Activated naive CD4-positive, alpha-beta T cell treated with anti-CD3 and anti-CD28 coated beads, Interleukin-2, amount 50 U/mL, for 24 hours (primary cell): ENCODE data around the gene DMAP1.

Source experiments
- H3K27ac Mint-ChIP-seq: one replicate; pipeline ENCODE4 v1.8.0; 2021; ENCODE audit warnings: mild to moderate bottlenecking, mixed read lengths
- H3K27me3 Mint-ChIP-seq: one replicate; pipeline ENCODE4 v1.8.0; 2021; ENCODE audit warnings: mixed read lengths
- H3K36me3 Mint-ChIP-seq: one replicate; pipeline ENCODE4 v1.8.0; 2021; ENCODE audit warnings: mixed read lengths
- H3K4me1 Mint-ChIP-seq: one replicate; pipeline ENCODE4 v1.8.0; 2021; ENCODE audit warnings: mixed read lengths
- H3K4me3 Mint-ChIP-seq: one replicate; pipeline ENCODE4 v1.8.0; 2021; ENCODE audit warnings: mild to moderate bottlenecking, mixed read lengths
- H3K9me3 Mint-ChIP-seq: one replicate; pipeline ENCODE4 v1.8.0; 2021; ENCODE audit warnings: mixed read lengths

DMAP1 gene

DNA sequence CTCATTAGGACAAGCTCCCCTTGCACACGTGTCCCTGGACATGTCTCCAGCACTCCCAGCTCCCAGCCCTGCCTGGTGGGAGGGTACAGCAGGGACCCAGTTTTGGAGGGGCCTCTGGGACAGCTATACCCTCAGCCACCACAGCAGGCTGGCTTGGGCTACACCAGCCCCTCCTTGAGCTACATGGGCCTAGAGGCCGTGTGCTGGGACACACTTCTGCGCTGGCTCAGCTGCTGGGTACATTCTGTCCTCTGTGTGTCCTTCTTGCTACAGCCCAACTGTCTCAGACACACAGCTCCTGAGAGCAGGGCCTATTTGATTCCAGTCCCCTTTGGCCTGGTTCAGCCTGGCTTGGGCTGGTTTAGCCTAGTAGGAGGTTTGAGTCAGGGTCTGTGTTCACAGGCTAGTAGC is 26.7 kb downstream of the DMAP1 start:
- no peaks in the 10 kb centered on the region for H3K27me3 Mint-ChIP-seq
- H3K9me3 Mint-ChIP-seq: no peaks in the 10 kb centered on the region
- H3K27ac Mint-ChIP-seq: no peak overlapping the region
- no peak overlapping the region for H3K4me3 Mint-ChIP-seq
- H3K4me1 Mint-ChIP-seq: peaks cover 19% of the 10 kb centered on the region
- H3K36me3 Mint-ChIP-seq: peaks cover 6% of the 10 kb centered on the region

GRCh38 chr1:44240802-44241671 is 27.8 kb downstream of the DMAP1 start:
- peaks cover 6% of the 10 kb centered on the region for H3K36me3 Mint-ChIP-seq
- H3K27ac Mint-ChIP-seq: no peak overlapping the region
- no peaks in the 10 kb centered on the region for H3K9me3 Mint-ChIP-seq
- H3K4me1 Mint-ChIP-seq: peaks cover 19% of the 10 kb centered on the region
- H3K27me3 Mint-ChIP-seq: no peaks in the 10 kb centered on the region
- no peak overlapping the region for H3K4me3 Mint-ChIP-seq

DNA sequence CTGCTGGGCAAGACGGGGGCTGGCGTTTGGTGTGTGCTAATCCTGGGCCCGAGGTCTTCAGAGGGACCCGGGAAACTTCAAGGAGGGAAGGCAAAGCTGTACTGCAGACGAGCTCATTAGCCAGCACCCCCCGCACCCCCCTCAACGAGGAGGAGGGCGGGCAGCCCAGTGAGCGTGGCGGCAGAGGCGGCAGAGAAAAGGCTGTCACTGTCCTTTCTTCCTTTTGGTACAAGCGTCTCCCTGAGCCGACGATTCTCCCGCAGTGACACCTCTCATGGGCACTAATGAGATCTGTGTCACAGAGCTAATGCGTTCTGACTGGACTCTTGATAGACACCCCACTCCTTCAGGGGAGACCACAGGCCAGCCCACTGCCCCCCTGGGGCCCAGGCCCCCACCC is 29.5 kb downstream of the DMAP1 start:
- Mint-ChIP-seq H3K27me3 (no peaks in the 10 kb centered on the region), H3K9me3 (no peaks in the 10 kb centered on the region), H3K36me3 (peaks cover 6% of the 10 kb centered on the region), H3K4me1 (peaks cover 19% of the 10 kb centered on the region), H3K27ac (no peak overlapping the region), H3K4me3 (no peak overlapping the region)

DNA sequence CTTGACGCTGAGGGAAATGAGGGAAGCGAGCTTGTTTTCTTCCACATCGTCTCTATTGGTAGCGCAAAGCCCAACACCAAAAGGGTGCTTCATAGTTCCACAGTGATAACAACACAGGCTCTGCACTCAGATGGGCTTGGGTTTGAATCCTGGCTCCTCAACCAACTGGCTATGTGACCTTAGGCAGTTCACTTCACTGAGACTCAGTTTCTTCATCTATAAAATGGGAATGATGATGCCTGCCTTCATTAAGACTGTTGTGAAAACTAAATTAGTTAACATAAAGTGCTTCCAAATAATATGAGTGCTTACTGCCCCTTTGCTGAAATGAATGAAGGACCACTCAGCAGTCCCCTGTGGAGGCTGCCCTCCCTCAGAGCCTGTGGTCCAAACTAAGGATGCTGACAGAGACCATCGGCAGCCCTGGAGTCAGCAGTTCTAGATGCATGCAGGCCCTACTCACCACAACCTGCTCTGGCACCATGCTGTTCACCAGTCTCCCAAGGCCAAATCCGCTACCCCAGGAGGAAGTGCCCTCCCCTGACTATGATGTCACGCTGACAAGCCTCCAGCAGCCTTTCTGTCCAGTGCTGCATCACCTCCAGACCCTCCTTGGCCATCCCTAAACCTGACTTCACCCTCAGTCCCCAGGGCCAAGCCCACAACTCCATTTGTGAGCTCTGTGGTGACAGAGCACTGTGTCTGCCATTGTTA is 30.7 kb downstream of the DMAP1 start:
- Mint-ChIP-seq H3K9me3 (no peaks in the 10 kb centered on the region), H3K36me3 (peaks cover 6% of the 10 kb centered on the region), H3K4me1 (peaks cover 13% of the 10 kb centered on the region), H3K27ac (no peak overlapping the region), H3K4me3 (no peak overlapping the region), H3K27me3 (no peaks in the 10 kb centered on the region)

GRCh38 chr1:44244986-44245385 is 31.7 kb downstream of the DMAP1 start:
- Mint-ChIP-seq H3K27me3 (no peaks in the 10 kb centered on the region), H3K9me3 (no peaks in the 10 kb centered on the region), H3K4me1 (peaks cover 7% of the 10 kb centered on the region), H3K36me3 (peaks cover 6% of the 10 kb centered on the region), H3K4me3 (no peak overlapping the region), H3K27ac (no peak overlapping the region)

GRCh38 chr1:44246806-44247205 is 33.5 kb downstream of the DMAP1 start:
- H3K27me3 Mint-ChIP-seq: no peaks in the 10 kb centered on the region
- H3K27ac Mint-ChIP-seq: no peak overlapping the region
- H3K9me3 Mint-ChIP-seq: no peaks in the 10 kb centered on the region
- peaks cover 4% of the 10 kb centered on the region for H3K36me3 Mint-ChIP-seq
- no peak overlapping the region for H3K4me3 Mint-ChIP-seq
- H3K4me1 Mint-ChIP-seq: no peaks in the 10 kb centered on the region

GRCh38 chr1:44249543-44249942 is 36.3 kb downstream of the DMAP1 start:
- H3K27ac Mint-ChIP-seq: no peak overlapping the region
- no peaks in the 10 kb centered on the region for H3K27me3 Mint-ChIP-seq
- no peaks in the 10 kb centered on the region for H3K4me1 Mint-ChIP-seq
- no peaks in the 10 kb centered on the region for H3K9me3 Mint-ChIP-seq
- H3K36me3 Mint-ChIP-seq: no peaks in the 10 kb centered on the region
- H3K4me3 Mint-ChIP-seq: no peak overlapping the region

GRCh38 chr1:44250068-44250781 is 37.0 kb downstream of the DMAP1 start:
- H3K4me1 Mint-ChIP-seq: no peaks in the 10 kb centered on the region
- H3K4me3 Mint-ChIP-seq: no peak overlapping the region
- H3K36me3 Mint-ChIP-seq: no peaks in the 10 kb centered on the region
- H3K9me3 Mint-ChIP-seq: no peaks in the 10 kb centered on the region
- H3K27ac Mint-ChIP-seq: no peak overlapping the region
- no peaks in the 10 kb centered on the region for H3K27me3 Mint-ChIP-seq

GRCh38 chr1:44251486-44251885 is 38.2 kb downstream of the DMAP1 start:
- Mint-ChIP-seq H3K9me3 (no peaks in the 10 kb centered on the region), H3K4me1 (no peaks in the 10 kb centered on the region), H3K27ac (no peak overlapping the region), H3K27me3 (no peaks in the 10 kb centered on the region), H3K4me3 (no peak overlapping the region), H3K36me3 (no peaks in the 10 kb centered on the region)

DNA sequence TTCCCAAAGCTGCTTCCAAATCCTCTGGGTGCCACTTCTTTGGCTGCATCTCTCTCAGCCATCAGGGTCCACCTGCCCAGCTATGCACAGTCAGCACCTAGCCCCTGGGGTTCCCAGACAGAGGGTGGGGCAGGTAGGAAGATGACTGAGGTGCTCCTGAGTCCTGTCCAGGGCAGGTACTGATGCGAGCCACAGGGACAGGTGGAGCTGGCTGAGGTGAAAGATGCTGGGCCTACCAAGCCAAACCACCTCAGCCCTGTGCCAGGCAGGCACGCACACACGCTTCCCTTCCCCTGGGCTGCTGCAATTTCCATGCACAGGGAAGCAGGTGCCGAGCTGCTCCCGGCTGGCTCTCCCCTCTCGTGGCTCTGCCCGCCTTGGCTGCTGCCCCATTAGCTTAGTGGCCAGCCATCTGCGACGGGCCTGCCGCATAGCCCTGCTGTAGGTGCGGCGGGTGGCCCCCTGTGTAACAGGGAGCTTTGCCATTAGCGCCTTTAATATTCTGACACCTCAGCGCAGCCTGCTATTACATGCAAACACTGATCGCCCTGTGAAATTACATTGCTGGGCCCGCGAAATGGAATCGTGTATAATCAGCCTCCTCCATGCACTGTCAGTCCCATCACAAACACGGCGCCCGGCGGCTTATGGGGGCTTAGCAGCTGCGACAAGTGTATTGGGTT is 38.9 kb downstream of the DMAP1 start:
- H3K4me3 Mint-ChIP-seq: no peak overlapping the region
- H3K36me3 Mint-ChIP-seq: peaks cover 1% of the 10 kb centered on the region
- no peaks in the 10 kb centered on the region for H3K4me1 Mint-ChIP-seq
- H3K27ac Mint-ChIP-seq: no peak overlapping the region
- H3K27me3 Mint-ChIP-seq: no peaks in the 10 kb centered on the region
- no peaks in the 10 kb centered on the region for H3K9me3 Mint-ChIP-seq

DNA sequence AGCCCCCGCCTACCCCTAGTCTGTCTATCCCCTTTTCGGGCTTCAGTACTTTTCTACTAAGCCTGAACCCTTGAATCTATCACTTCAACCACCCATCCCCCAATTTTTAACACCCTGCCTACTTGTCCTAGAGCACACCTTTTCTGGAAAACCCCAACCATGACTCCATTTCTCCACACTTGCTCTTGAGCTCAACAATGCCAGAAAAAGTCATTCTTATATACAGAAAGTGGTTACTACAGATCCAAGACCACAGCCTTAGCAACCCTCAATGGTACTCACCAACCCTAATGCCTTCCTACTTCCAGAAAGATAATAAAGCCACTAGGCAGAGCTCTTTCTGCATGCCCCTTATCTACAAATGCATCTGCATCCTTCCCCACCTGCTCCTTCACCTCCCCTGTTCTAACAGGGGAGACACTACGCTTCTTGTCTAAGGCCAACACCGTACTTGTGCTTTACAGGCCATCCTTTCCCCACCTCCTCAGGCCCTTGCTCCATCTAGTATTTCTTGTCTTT is 41.2 kb downstream of the DMAP1 start:
- no peaks in the 10 kb centered on the region for H3K9me3 Mint-ChIP-seq
- H3K4me3 Mint-ChIP-seq: no peak overlapping the region
- H3K4me1 Mint-ChIP-seq: no peaks in the 10 kb centered on the region
- no peaks in the 10 kb centered on the region for H3K27me3 Mint-ChIP-seq
- H3K36me3 Mint-ChIP-seq: peaks cover 1% of the 10 kb centered on the region
- no peak overlapping the region for H3K27ac Mint-ChIP-seq

GRCh38 chr1:44256762-44257554 is 43.7 kb downstream of the DMAP1 start:
- Mint-ChIP-seq H3K4me1 (peaks cover 4% of the 10 kb centered on the region), H3K27ac (no peak overlapping the region), H3K27me3 (no peaks in the 10 kb centered on the region), H3K4me3 (no peak overlapping the region), H3K9me3 (no peaks in the 10 kb centered on the region), H3K36me3 (peaks cover 3% of the 10 kb centered on the region)

GRCh38 chr1:44259090-44259489 is 45.8 kb downstream of the DMAP1 start:
- peaks cover 9% of the 10 kb centered on the region for H3K4me1 Mint-ChIP-seq
- H3K9me3 Mint-ChIP-seq: no peaks in the 10 kb centered on the region
- H3K27me3 Mint-ChIP-seq: no peaks in the 10 kb centered on the region
- H3K27ac Mint-ChIP-seq: no peak overlapping the region
- H3K4me3 Mint-ChIP-seq: no peak overlapping the region
- H3K36me3 Mint-ChIP-seq: peaks cover 3% of the 10 kb centered on the region

DNA sequence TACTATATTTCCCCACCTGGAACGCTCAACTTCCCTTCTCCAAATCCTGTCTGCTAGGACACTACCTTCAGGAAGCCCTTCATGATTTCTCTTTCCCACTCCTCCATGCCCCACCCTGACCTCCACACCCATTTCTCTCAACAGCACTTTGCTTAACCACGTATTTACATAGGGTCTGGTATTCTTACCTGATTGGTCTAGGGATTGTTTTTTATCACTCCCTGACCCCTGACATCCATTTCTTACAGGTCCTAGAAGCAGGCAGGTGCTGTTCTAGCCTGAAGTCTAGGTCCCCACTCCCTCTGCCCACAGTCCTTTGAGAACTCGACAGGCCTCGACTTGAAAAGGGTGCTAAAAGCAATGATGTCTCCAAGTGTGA is 47.5 kb downstream of the DMAP1 start:
- no peaks in the 10 kb centered on the region for H3K27me3 Mint-ChIP-seq
- H3K36me3 Mint-ChIP-seq: peaks cover 3% of the 10 kb centered on the region
- H3K4me3 Mint-ChIP-seq: no peak overlapping the region
- H3K4me1 Mint-ChIP-seq: peaks cover 25% of the 10 kb centered on the region
- H3K9me3 Mint-ChIP-seq: no peaks in the 10 kb centered on the region
- no peak overlapping the region for H3K27ac Mint-ChIP-seq
